Measurements from ENCODE around the gene ZNF414. TPM values are rescaled to one million over a fixed set of nuclear protein-coding genes. Genes with fewer than 3 reads are reported as not detected.

The ZNF414 gene
- total RNA-seq, 1 experiment from 2014 or later = 22.4 TPM

DNA sequence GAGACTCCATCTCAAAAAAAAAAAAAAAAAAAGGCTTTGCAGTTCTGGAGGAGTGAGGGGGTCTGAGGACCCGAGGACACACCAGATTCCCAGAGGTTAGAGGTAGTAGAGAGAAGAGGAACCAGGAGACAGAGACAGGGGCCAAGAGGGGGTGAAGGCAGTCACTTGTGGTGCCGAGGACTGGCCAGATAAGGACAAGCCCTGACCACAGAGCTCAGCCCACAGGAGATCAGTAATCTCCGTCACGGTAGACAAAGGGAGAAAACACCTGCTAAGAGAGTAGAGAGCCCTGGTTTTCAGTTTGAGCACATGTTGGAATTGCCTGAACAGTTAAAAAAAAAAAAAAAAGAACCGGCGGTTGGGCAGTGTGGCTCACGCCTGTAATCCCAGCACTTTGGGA lies 9.8 kb downstream of the ZNF414 start:
- Histone ChIP-seq H2AFZ (no peak overlapping the region), H3K4me2 (no peak overlapping the region), H3K79me2 (ENCODE audit: low read depth) (no peaks in the 10 kb centered on the region), H3K36me3 (ENCODE audit: low read depth) (no peaks in the 10 kb centered on the region), H3K9me2 (ENCODE audit: insufficient read depth) (no peaks in the 10 kb centered on the region), H3K27ac (no peak overlapping the region), H3K4me1 (replicated peaks; ENCODE audit: insufficient read depth) (no peaks in the 10 kb centered on the region), H3K4me3 (no peak overlapping the region), H4K20me1 (ENCODE audit: insufficient read depth) (no peaks in the 10 kb centered on the region), H3F3A (ENCODE audit: insufficient read depth, low read depth) (peaks cover 21% of the 10 kb centered on the region; the same call in 1 of the 2 replicates), H3K27me3 (ENCODE audit: insufficient read depth, low read depth) (peaks cover 7% of the 10 kb centered on the region; the same call in 1 of the 2 replicates), H3K9me3 (ENCODE audit: insufficient read depth, low read depth) (no peaks in the 10 kb centered on the region)
- intact Hi-C loops (cut with micrococcal nuclease; ENCODE audit: unreplicated experiment) = loop anchor here (10.0 kb wide), 1 partner anchor 149 kb away; no protein-coding TSS in a partner anchor
- TF ChIP-seq, protein P1, sequence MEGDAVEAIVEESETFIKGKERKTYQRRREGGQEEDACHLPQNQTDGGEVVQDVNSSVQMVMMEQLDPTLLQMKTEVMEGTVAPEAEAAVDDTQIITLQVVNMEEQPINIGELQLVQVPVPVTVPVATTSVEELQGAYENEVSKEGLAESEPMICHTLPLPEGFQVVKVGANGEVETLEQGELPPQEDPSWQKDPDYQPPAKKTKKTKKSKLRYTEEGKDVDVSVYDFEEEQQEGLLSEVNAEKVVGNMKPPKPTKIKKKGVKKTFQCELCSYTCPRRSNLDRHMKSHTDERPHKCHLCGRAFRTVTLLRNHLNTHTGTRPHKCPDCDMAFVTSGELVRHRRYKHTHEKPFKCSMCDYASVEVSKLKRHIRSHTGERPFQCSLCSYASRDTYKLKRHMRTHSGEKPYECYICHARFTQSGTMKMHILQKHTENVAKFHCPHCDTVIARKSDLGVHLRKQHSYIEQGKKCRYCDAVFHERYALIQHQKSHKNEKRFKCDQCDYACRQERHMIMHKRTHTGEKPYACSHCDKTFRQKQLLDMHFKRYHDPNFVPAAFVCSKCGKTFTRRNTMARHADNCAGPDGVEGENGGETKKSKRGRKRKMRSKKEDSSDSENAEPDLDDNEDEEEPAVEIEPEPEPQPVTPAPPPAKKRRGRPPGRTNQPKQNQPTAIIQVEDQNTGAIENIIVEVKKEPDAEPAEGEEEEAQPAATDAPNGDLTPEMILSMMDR (conservative IDR thresholded peaks at IDR 0.05) = no peak
- no peak for TF ChIP-seq EZH2 (IDR thresholded peaks at IDR 0.05; ENCODE audit: low read depth)
- no TSS peak for BruUV-seq (replicated peaks)
- CTCF ChIA-PET = interaction anchor here (0.7 kb wide), 1 partner anchor 150 kb away, joined by 10 read pairs; no protein-coding TSS in a partner anchor
- POLR2A ChIA-PET (ENCODE audit: unreplicated experiment) = no interaction called here
- DNase-seq = no peak

DNA sequence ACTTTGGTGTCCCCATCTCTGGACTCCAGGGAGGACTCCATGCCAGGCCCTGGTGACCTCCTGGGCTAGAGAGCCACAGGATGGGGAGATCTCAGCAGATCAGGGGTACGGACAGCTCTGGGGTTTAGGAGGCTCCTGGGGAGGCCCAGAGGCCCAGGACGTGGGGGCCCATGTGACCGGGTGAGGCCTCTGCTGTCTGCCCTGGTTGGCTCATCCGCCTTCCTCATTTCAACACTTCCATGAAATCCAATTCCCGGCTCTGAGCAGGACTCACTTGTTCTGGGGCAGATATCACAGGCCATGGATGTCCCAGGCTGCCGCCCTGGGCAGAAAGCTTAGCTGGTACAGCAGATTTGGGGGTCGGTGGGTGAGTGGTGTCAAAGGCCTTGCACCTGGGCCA lies 10.5 kb downstream of the ZNF414 start:
- no peak for DNase-seq
- no TSS peak for BruUV-seq (replicated peaks)

DNA sequence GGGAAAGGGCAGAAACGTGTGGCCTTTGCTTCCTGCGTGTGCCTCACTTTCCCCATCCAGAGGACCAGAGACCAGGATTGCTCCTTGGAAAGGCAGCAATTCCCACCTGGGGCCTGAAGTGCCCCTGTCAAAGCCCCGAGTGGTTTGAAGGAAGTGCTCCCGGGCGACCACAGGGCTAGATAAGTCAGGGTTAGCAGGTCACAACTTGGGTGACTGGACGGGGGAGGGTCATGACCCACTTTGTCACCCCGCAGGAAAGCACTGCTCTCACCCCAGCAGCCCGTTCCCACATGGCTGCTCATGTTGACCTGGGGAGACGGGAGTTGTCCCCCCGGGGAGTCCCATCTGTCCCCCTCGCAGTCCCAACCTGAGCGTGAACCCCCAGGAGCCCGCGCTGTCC lies 12.0 kb downstream of the ZNF414 start:
- Histone ChIP-seq H3K9me2 (ENCODE audit: insufficient read depth) (no peaks in the 10 kb centered on the region), H3K79me2 (ENCODE audit: low read depth) (no peaks in the 10 kb centered on the region), H3K4me1 (replicated peaks; ENCODE audit: insufficient read depth) (no peaks in the 10 kb centered on the region), H3F3A (ENCODE audit: insufficient read depth, low read depth) (peaks cover 9% of the 10 kb centered on the region; the same call in 1 of the 2 replicates), H3K9me3 (ENCODE audit: insufficient read depth, low read depth) (no peaks in the 10 kb centered on the region), H3K27me3 (ENCODE audit: insufficient read depth, low read depth) (peaks cover 7% of the 10 kb centered on the region; the same call in 1 of the 2 replicates), H3K4me3 (no peak overlapping the region), H3K4me2 (no peak overlapping the region), H2AFZ (no peak overlapping the region), H3K36me3 (ENCODE audit: low read depth) (no peaks in the 10 kb centered on the region), H3K27ac (no peak overlapping the region), H4K20me1 (ENCODE audit: insufficient read depth) (no peaks in the 10 kb centered on the region)
- ChIA-PET CTCF (no interaction called here), POLR2A (ENCODE audit: unreplicated experiment) (no interaction called here)
- no peak for DNase-seq
- TF ChIP-seq, protein P1 (conservative IDR thresholded peaks at IDR 0.05) = no peak
- no peak for TF ChIP-seq EZH2 (IDR thresholded peaks at IDR 0.05; ENCODE audit: low read depth)
- intact Hi-C loops (cut with micrococcal nuclease; ENCODE audit: unreplicated experiment) = loop anchor here (10.0 kb wide), 1 partner anchor 147 kb away; no protein-coding TSS in a partner anchor
- no TSS peak for BruUV-seq (replicated peaks)

More for the DNA sequence above, 10.5 kb downstream of the ZNF414 start:
- no peaks in the 10 kb centered on the region for H3K4me1 ChIP-seq (replicated peaks; ENCODE audit: insufficient read depth)
- ChIA-PET POLR2A (ENCODE audit: unreplicated experiment) (interaction anchor here (0.6 kb wide), 1 partner anchor 8 kb away, joined by 19 read pairs; no protein-coding TSS in a partner anchor), CTCF (interaction anchor here (0.7 kb wide), 1 partner anchor 42 kb away, joined by 8 read pairs; no protein-coding TSS in a partner anchor)
- no peaks in the 10 kb centered on the region for H3K9me3 ChIP-seq (ENCODE audit: insufficient read depth, low read depth)
- no peaks in the 10 kb centered on the region for H3K79me2 ChIP-seq (ENCODE audit: low read depth)
- H3K27me3 ChIP-seq (ENCODE audit: insufficient read depth, low read depth) = peaks cover 7% of the 10 kb centered on the region; the same call in 1 of the 2 replicates
- no peak overlapping the region for H3K27ac ChIP-seq
- TF ChIP-seq, protein P1 (conservative IDR thresholded peaks at IDR 0.05) = no peak
- TF ChIP-seq EZH2 (IDR thresholded peaks at IDR 0.05; ENCODE audit: low read depth) = no peak
- peaks cover 21% of the 10 kb centered on the region; the same call in 1 of the 2 replicates for H3F3A ChIP-seq (ENCODE audit: insufficient read depth, low read depth)
- no peaks in the 10 kb centered on the region for H4K20me1 ChIP-seq (ENCODE audit: insufficient read depth)
- H3K4me3 ChIP-seq = no peak overlapping the region
- no peak overlapping the region for H3K4me2 ChIP-seq
- H3K36me3 ChIP-seq (ENCODE audit: low read depth) = no peaks in the 10 kb centered on the region
- H3K9me2 ChIP-seq (ENCODE audit: insufficient read depth) = no peaks in the 10 kb centered on the region
- no peak overlapping the region for H2AFZ ChIP-seq
- intact Hi-C loops (cut with micrococcal nuclease; ENCODE audit: unreplicated experiment) = loop anchor here (10.0 kb wide), 1 partner anchor 149 kb away; no protein-coding TSS in a partner anchor
